Liver (tissue), 3 donors: ENCODE data around the gene ASIC2.

Experiments used
- CTCF ChIP-seq: fragments of 150-350 bp; IDR thresholded peaks from 2 replicates; pipeline ENCODE4 v1.5.1; 2017; ENCODE audit warnings: improper control_type of control experiment, low read depth, low read length; ENCODE audit not compliant: missing input control
- MAX ChIP-seq: IDR thresholded peaks from 2 replicates; pipeline ENCODE4 v1.6.1; 2016; ENCODE audit warnings: antibody characterized with exemption
- REST ChIP-seq: IDR thresholded peaks from 2 replicates; pipeline ENCODE4 v1.6.1; 2016; ENCODE audit warnings: antibody characterized with exemption, mild to moderate bottlenecking
- RXRA ChIP-seq, 2 donors: IDR thresholded peaks; 2 replicates each; pipeline ENCODE4 v1.6.1; 2017 to 2018; ENCODE audit warnings: antibody characterized with exemption in 2 of 2, mild to moderate bottlenecking in 1 of 2
- donor health status: healthy.
- donor health status: healthy.

GRCh38 chr17:32980230-32980629 is 312.9 kb downstream of the ASIC2 start:
- TF ChIP-seq CTCF (no peak), RXRA (IDR thresholded peaks at IDR 0.05) (no peak), MAX (no peak), REST (no peak)
